Activated CD8-positive, alpha-beta T cell treated with anti-CD3 and anti-CD28 coated beads for 36 hours (primary cell): ENCODE data around the gene DCTD. TPM values are rescaled to one million over a fixed set of nuclear protein-coding genes. Genes with fewer than 3 reads are reported as not detected.

Experiments used
- ATAC-seq: fragments of 200-7000 bp; cut with Tn5 transposase; one replicate; pipeline ENCODE4 v1.10.0; 2021; ENCODE audit warnings: mild to moderate bottlenecking, moderate library complexity
- CTCF ChIA-PET: fragments of 350-600 bp; sonication (Branson Sonifier 250); formaldehyde crosslinking; loops from one replicate; lab custom pipeline; 2021; ENCODE audit warnings: antibody characterized with exemption; lab: Charles Lee
- POLR2A ChIA-PET: fragments of 350-600 bp; sonication (Branson Sonifier 250); formaldehyde crosslinking; loops from one replicate; lab custom pipeline; 2021; ENCODE audit warnings: antibody characterized with exemption; lab: Charles Lee
- DNase-seq: peaks from one replicate; pipeline ENCODE4 v3.0.0-alpha.2; 2020
- H3K27ac Mint-ChIP-seq: one replicate; pipeline ENCODE4 v1.8.0; 2021; ENCODE audit warnings: mild to moderate bottlenecking, mixed read lengths
- H3K27me3 Mint-ChIP-seq: one replicate; pipeline ENCODE4 v1.8.0; 2021; ENCODE audit warnings: mixed read lengths
- H3K36me3 Mint-ChIP-seq: one replicate; pipeline ENCODE4 v1.8.0; 2021; ENCODE audit warnings: low read depth, mixed read lengths
- H3K4me1 Mint-ChIP-seq: one replicate; pipeline ENCODE4 v1.8.0; 2021; ENCODE audit warnings: low read depth, mixed read lengths
- H3K4me3 Mint-ChIP-seq: one replicate; pipeline ENCODE4 v1.8.0; 2021; ENCODE audit warnings: mild to moderate bottlenecking, moderate library complexity, mixed read lengths
- H3K9me3 Mint-ChIP-seq: one replicate; pipeline ENCODE4 v1.8.0; 2021; ENCODE audit warnings: mixed read lengths
- CTCF ChIP-seq: fragments of 200-600 bp; IDR thresholded peaks from one replicate; pipeline ENCODE4 v1.8.0; 2022; ENCODE audit warnings: antibody characterized with exemption, mild to moderate bottlenecking
- intact Hi-C: fragments of 100-400 bp; cut with micrococcal nuclease; formaldehyde crosslinking; loops from one replicate; pipeline ENCODE4 v1.10.0; 2022
- total RNA-seq, 2 experiments: library from RNA; stranded (reverse); gene quantifications; one replicate each; pipeline ENCODE4 v1.2.3, GENCODE V29; 2021

The DCTD gene
- total RNA-seq, 2 experiments from 2014 or later = 128 to 131 TPM

GRCh38 chr4:182877326-182877883 is 39.8 kb downstream of the DCTD start:
- H3K36me3 Mint-ChIP-seq = peaks cover 19% of the 10 kb centered on the region
- H3K4me3 Mint-ChIP-seq = no peak overlapping the region
- H3K9me3 Mint-ChIP-seq = no peaks in the 10 kb centered on the region
- no peak overlapping the region for H3K27ac Mint-ChIP-seq
- no peaks in the 10 kb centered on the region for H3K4me1 Mint-ChIP-seq
- no peak for TF ChIP-seq CTCF
- ATAC-seq = no peak
- ChIA-PET POLR2A (no interaction called here), CTCF (no interaction called here)
- DNase-seq = no peak
- no peaks in the 10 kb centered on the region for H3K27me3 Mint-ChIP-seq
- intact Hi-C loops = no loop called here

- ATAC-seq (no peak), DNase-seq (no peak)
- Mint-ChIP-seq H3K36me3 (peaks cover 22% of the 10 kb centered on the region), H3K4me1 (no peaks in the 10 kb centered on the region), H3K9me3 (no peaks in the 10 kb centered on the region), H3K27ac (no peak overlapping the region), H3K4me3 (no peak overlapping the region), H3K27me3 (no peaks in the 10 kb centered on the region)
- intact Hi-C loops = no loop called here
- TF ChIP-seq CTCF = no peak
- CTCF ChIA-PET = no interaction called here
- POLR2A ChIA-PET = no interaction called here
Observed at GRCh38 chr4:182876427-182876826, 40.8 kb downstream of the DCTD start.

- no peaks in the 10 kb centered on the region for H3K9me3 Mint-ChIP-seq
- ChIA-PET CTCF (no interaction called here), POLR2A (no interaction called here)
- no peak overlapping the region for H3K4me3 Mint-ChIP-seq
- no peaks in the 10 kb centered on the region for H3K4me1 Mint-ChIP-seq
- DNase-seq (no peak), ATAC-seq (no peak)
- intact Hi-C loops = no loop called here
- no peaks in the 10 kb centered on the region for H3K27me3 Mint-ChIP-seq
- H3K27ac Mint-ChIP-seq = no peak overlapping the region
- peaks cover 18% of the 10 kb centered on the region for H3K36me3 Mint-ChIP-seq
- no peak for TF ChIP-seq CTCF
Observed at GRCh38 chr4:182875453-182876405, 41.5 kb downstream of the DCTD start.

- Mint-ChIP-seq H3K4me1 (no peaks in the 10 kb centered on the region), H3K36me3 (peaks cover 16% of the 10 kb centered on the region), H3K27me3 (no peaks in the 10 kb centered on the region), H3K4me3 (no peak overlapping the region), H3K9me3 (no peaks in the 10 kb centered on the region), H3K27ac (no peak overlapping the region)
- no peak for TF ChIP-seq CTCF
- ChIA-PET POLR2A (no interaction called here), CTCF (no interaction called here)
- DNase-seq (no peak), ATAC-seq (no peak)
- intact Hi-C loops = no loop called here
Observed at GRCh38 chr4:182874797-182875345, 42.3 kb downstream of the DCTD start.

GRCh38 chr4:182874304-182874751 is 42.9 kb downstream of the DCTD start:
- ChIA-PET POLR2A (no interaction called here), CTCF (no interaction called here)
- Mint-ChIP-seq H3K4me3 (no peak overlapping the region), H3K9me3 (no peaks in the 10 kb centered on the region), H3K27ac (no peak overlapping the region), H3K4me1 (no peaks in the 10 kb centered on the region), H3K36me3 (peaks cover 16% of the 10 kb centered on the region), H3K27me3 (no peaks in the 10 kb centered on the region)
- ATAC-seq (no peak), DNase-seq (no peak)
- intact Hi-C loops = no loop called here
- TF ChIP-seq CTCF = no peak
